NCI-H1930 (cell line): ENCODE measurements around the gene GOLGA8F.
"Not testable (repeated sequence)": the region's sequence is repeated elsewhere in the genome, so short reads cannot be mapped to it uniquely, and the experiment has no call there.

Source experiments
- DNase-seq, 2 experiments: peaks; one replicate each; lab custom pipeline; 2025; lab: John Stamatoyannopoulos, UW

GOLGA8F gene

GRCh38 chr15:28378364-28378763, at the start of gene GOLGA8F:
GOLGA8F (plus strand) TSS chr15:28378664; CDS start chr15:28378762, 98 bp downstream.
- DNase-seq = not testable (repeated sequence)

- DNase-seq = not testable (repeated sequence)
Observed at GRCh38 chr15:28357984-28358383, 20.5 kb upstream of the GOLGA8F start, which contains the start of gene GOLGA6L24. GOLGA6L24 (minus strand) TSS chr15:28358084; CDS start chr15:28358023, 61 bp downstream.

DNA sequence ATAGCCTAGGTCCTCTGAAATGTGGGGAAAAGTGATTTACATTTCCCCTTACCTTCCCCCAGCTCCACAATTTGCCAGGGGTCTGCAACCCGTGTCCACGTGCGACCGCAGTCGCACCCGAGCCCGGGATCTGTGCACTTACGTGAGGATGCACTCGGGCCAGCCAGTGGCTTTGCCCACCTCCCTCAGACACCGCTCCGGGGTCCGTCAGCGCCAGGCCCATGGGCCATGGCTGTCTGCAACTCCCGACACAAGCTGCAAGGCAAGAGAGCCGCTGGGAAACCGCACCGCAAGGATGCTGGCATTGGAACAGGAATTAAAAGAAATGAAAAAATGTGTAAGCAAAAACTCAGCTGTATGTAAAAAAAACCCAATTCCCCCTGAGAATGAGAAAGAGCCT, 13.0 kb upstream of the GOLGA8F start:
- DNase-seq = not testable (repeated sequence)

DNA sequence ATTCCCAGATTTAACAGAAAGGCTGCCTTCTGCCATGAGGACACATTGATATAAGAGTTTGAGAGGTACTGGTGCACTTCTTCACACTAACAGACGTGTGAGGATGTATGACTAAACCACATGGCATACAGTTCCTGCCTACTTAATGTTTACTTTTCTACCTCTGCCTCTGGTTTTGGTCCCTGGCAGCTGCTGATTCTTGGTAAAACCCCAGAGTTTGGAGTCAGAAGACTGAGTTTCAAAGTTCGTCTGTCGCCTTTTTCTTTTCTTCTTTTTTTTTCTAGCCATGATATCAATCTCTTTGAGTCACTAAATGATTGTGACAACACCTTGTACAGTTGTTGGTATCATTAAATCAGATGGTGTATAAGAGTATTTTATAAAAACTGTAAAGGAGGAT, 1.6 kb downstream of the GOLGA8F start:
- DNase-seq = not testable (repeated sequence)

GRCh38 chr15:28396022-28396421, 17.6 kb downstream of the GOLGA8F start:
- not testable (repeated sequence) for DNase-seq

- DNase-seq = not testable (repeated sequence)
Observed at GRCh38 chr15:28402774-28403435, 24.4 kb downstream of the GOLGA8F start.

GRCh38 chr15:28420470-28420869, 42.0 kb downstream of the GOLGA8F start:
- not testable (repeated sequence) for DNase-seq

DNA sequence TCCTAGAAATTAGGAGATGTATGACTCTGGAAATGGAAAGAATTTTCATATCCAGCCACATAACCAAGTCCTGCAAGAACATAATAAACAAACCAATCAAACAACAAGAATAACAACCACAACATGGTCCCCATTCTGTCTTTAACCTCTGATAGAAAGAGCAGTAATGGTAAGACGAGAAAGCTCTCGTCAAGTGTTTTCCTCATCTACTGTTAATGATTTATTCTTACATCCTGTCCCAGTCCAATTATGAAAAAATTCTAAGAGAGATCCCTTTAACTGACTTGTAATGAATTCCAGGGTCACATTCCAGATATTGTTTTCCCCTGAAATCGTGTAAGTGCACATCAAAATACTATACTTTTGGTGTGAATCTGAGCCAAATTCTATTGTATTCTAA, 57.1 kb downstream of the GOLGA8F start:
- not testable (repeated sequence) for DNase-seq
